CD4-positive, alpha-beta T cell treated with Interleukin-12 subunit alpha and Interleukin-12 subunit beta, for 1 hour (primary cell): Measurements from ENCODE around the gene CDC14A.

Experiments used
- DNase-seq: peaks from one replicate; pipeline ENCODE4 v3.0.0-alpha.2; 2020

The CDC14A gene

GRCh38 chr1:100502052-100502792 lies 149.9 kb downstream of the CDC14A start:
- DNase-seq, result no peak

DNA sequence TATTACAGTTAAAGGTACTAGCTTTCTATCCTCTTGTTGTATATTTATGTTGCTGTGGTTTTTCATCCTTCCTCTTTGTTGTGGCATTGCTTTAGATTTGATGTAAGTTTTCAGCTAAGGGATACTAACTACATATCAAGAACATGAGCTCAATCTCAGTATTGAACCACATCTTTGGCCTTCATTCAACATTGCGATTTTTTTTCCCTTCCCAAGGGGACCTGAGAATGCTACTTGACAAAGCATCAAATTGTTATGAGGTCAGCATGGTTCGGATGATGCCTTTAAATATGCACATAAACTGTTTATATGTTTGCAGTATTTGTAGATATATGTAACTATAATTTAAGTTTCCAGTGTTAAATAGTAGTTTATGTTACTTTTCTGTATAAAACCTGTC lies 153.9 kb downstream of the CDC14A start:
- DNase-seq, result no peak

DNA sequence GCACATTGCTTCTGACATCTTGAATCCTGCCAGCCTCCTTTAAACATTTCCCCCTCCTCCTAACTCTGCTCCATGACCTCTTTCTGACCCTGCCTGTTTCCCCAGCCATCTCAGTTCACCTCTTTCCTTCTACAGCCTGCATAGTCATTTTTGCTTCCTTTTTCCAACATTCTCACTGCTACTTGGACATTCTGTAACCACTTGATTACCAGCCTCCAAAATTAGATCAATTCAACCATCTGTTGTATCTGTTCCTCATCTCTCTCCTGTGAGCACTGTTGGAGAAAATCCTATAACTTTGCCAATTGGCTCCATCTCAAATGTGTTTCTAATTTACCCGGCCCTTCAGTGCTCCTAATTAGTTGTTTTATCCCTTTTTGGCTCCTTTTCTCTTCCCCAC lies 158.1 kb downstream of the CDC14A start:
- DNase-seq, result no peak

GRCh38 chr1:100511058-100511457 lies 158.8 kb downstream of the CDC14A start:
- DNase-seq, result no peak

DNA sequence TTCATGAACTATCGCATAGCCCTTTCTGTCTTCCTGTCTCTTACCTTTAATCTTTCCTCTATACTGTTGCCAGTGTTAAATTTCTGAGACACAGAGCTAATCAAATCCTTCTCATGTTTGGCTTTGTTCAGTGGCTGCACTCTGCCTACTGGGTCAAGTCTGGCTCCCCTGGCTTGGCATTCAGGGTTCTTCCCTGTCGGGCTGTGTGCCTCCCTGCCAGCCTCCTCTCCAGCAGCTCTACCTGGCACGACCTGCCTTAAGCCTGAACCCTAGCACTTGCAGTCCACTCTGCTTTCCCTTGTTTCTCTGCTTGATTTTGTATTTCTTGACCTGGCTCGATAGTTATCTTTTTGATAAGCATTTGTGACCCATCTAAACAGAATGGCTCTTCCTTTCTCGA lies 159.5 kb downstream of the CDC14A start:
- no peak for DNase-seq

DNA sequence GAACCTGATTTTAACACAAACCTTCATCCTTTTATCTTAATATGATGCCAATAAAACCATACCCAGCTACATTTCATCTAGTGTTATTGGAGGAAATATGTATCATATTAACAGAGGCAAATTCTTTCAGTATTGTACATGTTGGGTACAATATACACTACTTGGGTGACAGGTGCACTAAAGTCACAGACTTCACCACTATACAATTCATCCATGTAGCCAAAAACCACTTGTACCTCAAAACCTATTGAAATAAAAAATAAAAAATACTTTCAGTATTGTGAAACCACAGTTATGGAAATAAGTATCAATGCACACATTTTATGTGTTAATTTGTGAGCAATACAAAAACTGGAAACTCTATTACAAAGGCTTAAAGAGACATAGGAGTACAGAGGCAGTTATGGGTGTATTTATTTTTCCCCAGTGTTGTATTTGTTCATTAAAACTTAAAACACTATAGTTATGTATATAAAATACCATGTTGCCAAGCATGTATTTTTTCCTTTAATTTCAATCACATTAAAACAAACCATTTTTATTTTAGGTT lies 160.6 kb downstream of the CDC14A start:
- no peak for DNase-seq

DNA sequence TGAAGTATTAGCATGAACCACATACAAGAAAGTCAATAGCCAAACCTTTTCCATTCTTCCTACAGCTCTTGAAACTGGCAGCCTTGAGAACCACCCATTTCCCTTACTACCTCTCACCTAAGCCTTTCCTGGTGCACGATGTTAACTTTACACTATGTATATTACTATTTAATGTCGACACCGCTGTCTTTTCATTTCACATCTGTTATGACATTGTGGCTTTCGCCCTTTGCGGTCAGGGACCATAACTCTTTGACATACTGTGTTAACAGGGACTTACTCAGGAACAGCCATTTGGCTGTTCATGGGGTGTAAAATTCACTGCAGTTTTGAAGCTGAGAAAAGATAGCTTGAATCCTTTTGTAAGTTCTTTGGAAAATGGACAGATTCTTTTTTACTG lies 164.6 kb downstream of the CDC14A start:
- DNase-seq, result no peak

- no peak for DNase-seq
Measured at GRCh38 chr1:100517515-100517914, 165.2 kb downstream of the CDC14A start.

DNA sequence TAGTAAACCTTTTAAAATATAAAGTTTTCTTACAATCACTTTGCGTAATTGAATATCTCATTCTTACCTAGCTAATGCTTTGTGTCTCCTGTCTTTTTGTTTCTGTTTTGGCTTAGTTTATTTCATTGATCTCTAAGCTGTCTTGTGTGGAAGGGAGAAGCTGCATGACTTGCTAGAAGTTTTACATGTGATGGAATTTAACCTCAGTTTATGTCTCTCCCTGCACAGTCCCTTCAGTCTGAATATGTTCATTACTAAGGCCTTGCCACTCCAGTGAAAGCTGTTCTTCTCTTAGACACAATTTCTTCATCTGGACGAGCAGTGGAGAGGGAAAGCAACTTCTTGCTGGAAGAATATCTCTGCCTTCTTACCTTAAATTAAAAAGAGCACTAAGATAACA lies 165.7 kb downstream of the CDC14A start:
- DNase-seq, result no peak

DNA sequence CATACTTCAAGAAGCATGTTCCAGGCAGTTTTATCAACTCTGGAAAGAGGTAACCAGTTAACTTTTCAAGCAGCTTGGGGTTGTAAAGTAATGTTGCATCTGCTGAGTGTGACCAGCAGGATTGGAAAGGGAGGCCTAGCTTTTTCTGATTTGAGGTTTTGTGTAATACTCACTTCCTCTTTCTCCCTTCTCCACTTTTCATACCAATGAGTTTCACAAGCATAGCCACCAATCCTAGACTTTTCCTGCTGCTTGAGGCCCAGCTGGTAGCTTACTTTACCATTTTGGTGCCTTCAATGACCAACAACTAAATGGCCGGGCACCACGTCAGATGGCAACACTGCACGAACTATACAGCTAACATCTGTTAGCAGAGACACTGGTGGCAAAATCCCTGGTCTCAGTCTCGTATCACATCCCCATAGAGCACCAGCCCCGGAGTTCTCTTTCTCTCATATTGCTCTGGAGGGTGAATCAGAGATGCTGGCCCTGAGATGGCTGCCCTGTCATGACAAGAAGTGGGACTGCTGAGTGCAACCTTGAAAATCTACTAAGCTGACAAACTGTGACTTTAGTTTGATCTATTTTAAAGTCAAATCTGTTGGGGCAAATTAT lies 170.8 kb downstream of the CDC14A start:
- no peak for DNase-seq

DNA sequence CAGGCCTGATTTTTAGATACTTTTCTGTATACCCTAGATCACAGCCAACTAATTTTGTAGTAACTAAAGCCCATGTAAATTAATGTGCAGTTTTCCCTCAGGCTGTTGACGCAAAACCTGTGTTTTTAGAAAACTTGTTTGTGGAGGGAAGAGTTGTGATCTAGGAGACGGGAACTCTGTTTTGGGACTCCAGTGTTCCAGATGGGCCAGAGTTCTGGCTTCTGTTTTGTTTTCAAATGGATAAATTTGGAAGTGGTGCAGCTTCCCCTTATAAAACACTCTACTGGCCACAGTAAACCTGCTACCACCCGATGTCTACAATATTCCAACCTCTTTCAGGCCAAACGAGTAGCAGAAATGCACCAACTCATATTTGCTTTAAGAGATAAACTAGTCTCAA lies 172.0 kb downstream of the CDC14A start:
- no peak for DNase-seq

DNA sequence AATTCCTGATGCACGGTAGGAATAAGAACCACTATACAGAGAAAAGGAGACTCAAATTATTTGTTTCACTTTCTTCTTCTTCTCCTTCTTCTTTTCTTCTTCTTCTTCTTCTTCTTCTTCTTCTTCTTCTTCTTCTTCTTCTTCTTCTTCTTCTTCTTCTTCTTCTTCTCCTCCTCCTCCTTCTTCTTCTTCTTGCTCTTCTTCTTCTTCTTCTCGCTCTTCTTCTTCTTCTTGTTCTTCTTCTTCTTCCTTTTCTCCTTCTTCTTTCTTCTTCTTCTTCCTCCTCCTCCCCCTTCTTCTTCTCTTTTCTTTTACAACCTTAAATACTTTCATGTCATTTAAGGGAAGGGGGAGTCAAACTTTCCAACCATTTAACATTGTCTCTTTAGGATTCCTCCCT lies 174.6 kb downstream of the CDC14A start:
- DNase-seq, result no peak

GRCh38 chr1:100528871-100529270 lies 176.6 kb downstream of the CDC14A start:
- DNase-seq, result no peak

DNA sequence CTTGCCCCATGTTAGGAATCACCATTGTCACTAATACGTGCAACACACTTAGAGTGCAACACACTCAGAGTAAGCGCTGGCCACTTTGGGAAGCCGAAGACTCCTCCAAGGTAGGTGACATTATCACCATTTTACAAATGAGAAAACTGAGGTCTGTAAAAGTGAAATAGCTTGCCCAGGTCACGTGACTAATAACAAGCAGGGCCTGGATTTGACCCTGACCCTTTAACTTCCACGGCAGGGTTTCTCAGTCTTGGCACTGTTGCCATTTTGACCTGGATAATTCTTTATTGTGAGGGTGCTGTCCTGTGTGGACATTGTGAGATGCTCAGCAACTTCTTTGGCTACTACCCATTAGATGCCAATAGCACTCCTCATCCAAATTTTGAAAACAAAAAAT lies 177.8 kb downstream of the CDC14A start:
- no peak for DNase-seq

DNA sequence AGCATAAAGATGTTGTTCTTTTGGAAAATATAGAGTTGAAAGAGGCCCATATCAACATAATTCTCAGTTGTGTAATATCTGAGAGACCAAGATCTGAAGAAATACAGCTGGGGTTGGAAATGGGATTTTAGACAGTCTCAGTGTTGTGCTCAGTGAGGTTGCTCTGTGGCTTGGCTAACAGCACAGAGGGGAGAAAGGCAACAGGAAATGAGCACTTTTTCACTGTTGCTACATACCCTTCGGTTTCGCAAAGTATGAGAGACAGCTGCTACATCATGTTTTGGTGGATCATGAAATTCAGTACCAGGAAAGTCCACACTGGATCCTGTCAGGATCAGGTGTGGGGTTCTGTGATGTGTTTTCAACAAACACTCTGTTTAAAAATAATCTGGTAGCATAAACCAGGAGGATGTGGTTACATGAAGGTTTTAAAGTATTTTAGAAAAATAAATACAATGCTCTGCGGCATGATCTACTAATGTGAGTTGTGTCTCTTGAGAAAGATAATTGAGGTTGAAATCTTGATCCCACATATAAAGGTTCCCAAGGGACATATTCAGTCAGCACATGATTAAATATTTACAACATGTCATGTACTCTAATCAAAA lies 178.7 kb downstream of the CDC14A start:
- DNase-seq, result peak; percentile 28

GRCh38 chr1:100532645-100533044 lies 180.3 kb downstream of the CDC14A start:
- DNase-seq, result no peak

DNA sequence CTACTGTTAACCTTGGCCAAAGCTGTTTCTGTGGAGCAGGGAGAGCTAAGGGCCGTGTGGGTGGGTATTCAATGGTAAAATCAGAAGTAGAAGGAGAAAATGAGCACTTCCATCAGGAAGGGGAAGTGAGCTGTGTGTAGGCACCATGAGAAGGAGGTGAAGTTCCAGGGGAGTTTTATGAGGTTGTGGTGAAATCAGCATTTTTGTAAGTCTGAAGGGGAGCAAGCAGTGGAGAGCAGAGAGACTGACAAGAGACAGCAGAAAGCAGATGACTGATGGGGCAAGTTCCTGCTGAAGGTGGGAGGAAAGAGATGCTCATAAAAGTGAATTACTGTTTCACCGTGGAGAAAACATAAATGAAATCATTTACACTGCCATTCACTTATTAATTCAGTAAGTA lies 183.0 kb downstream of the CDC14A start:
- DNase-seq, result no peak

GRCh38 chr1:100536031-100536430 lies 183.7 kb downstream of the CDC14A start:
- no peak for DNase-seq

- peak; percentile 29 for DNase-seq
Measured at GRCh38 chr1:100538913-100539835, 186.9 kb downstream of the CDC14A start.

DNA sequence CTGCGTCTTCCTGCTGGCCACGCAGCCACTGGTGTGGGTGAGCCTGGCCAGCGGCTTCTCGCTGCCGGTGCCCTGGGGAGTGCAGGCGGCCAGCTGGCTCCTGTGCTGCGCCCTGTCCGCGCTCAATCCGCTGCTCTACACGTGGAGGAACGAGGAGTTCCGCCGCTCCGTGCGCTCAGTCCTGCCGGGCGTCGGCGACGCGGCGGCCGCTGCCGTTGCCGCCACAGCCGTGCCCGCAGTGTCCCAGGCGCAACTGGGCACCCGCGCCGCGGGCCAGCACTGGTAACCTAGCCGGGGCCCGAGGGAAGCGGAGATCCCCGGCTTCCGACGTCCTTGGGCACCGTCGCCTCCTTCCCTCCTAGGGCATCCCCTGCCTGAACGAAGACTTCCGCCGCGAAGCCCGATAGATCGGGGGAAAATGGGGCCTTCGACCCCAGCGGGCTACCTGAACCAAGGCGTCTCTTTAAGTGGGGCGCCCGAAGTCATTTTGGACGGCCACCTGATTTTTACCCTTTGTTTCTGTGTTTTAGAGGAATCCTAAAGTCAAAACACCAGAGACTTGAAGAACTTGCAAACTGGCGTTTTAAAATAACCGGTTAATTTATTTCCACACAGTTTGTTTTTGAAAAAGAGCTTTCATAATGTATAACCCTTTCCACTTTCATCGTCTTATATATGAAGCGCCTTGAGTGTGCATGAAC lies 187.7 kb downstream of the CDC14A start:
- no peak for DNase-seq

DNA sequence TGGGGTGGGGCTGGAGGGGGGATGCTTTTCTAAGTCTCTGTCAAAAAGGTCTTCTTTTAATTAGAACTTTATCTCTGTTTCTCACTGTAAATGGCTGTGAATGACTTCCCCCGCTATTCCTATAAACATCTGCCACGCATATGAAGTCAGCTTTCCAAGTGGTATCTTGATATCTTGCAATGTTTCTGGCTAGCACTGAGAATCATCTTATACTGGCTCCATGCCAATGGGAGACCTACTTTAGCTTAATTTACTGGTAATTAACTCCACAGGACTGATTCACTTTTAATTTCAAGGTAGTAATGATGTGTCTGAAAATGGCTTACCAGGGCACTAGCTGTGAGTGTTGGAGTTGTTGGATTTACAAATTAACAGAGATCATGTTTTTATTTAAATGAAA lies 190.0 kb downstream of the CDC14A start:
- no peak for DNase-seq

GRCh38 chr1:100543640-100544039 lies 191.3 kb downstream of the CDC14A start:
- DNase-seq, result peak; percentile 48
